Erythroblast (primary cell): ENCODE measurements around the gene PRKAG3.

Experiments used
- GATA1 ChIP-seq: IDR thresholded peaks from 2 replicates; pipeline ENCODE4 v1.6.1; 2011; ENCODE audit warnings: low read depth, mild to moderate bottlenecking, control low read depth, low read length, moderate library complexity
- POLR2A ChIP-seq: IDR thresholded peaks from 2 replicates; pipeline ENCODE4 v1.6.1; 2011; ENCODE audit warnings: mild to moderate bottlenecking, low read length

DNA sequence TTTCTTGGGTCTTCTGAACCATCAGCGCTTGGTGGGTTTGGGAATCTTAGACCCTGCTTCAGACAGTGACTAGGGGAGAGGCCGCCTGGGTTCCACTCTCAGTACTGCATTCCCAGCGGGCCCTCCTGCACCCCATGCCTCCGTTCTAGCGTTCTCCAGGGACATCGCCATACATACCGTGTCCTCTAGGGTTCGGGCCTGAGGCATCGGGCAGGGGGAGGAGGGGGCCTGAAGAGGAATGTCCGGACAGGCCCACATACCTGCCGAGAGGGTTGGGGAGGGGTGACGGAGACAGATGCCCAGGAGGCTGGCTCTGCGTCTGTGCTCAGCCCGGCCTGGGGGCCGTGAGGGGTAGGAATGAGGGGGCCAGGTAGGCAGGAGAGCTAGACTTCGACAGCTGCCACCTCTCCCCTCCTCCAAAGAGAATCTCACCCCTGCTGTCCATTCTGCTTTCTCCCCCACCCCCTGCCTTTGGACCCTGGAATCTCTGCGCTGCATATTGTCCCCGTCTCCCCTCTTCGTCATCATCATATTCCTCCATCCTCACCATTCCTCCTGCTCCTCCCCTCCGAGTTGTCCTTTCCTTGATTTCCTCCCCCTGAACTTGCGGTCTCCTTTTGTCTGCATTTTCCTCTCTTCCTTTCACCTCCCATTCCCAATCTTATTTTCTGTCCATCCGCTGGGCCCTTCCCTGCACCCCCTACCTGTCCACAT lies 41.2 kb upstream of the PRKAG3 start:
- TF ChIP-seq POLR2A (no peak), GATA1 (no peak)
